ENCODE measurements around the gene MELK.

Gene MELK

GRCh38 chr9:36637491-36638270 lies 65.0 kb downstream of the MELK start:
- Histone ChIP-seq H3K27ac (ENCODE audit: low read depth, low read length) (no peak overlapping the region), H3K9me3 (ENCODE audit: control insufficient read depth, insufficient read depth, low read length) (no peaks in the 10 kb centered on the region), H4K20me1 (ENCODE audit: control insufficient read depth, insufficient read depth, low read depth, low read length) (peaks cover 6% of the 10 kb centered on the region; the same call in 1 of the 2 replicates), H3K27me3 (ENCODE audit: control insufficient read depth, low read length) (no peaks in the 10 kb centered on the region), H3K4me2 (ENCODE audit: low read length) (no peak overlapping the region), H3K9me2 (replicated peaks; ENCODE audit: control insufficient read depth, low read length) (no peaks in the 10 kb centered on the region), H3K4me1 (ENCODE audit: control insufficient read depth, low read length) (peaks cover 36% of the 10 kb centered on the region), H3K4me3 (ENCODE audit: low read length) (no peak overlapping the region), H3K79me2 (ENCODE audit: control insufficient read depth, low read length) (peaks cover 18% of the 10 kb centered on the region), H3F3A (ENCODE audit: control insufficient read depth, insufficient read depth) (peaks cover 5% of the 10 kb centered on the region; the same call in 1 of the 2 replicates), H3K36me3 (ENCODE audit: control insufficient read depth, low read length) (peaks cover 71% of the 10 kb centered on the region)
- TF ChIP-seq EZH2phosphoT487 (IDR thresholded peaks at IDR 0.05; ENCODE audit: borderline replicate concordance, low read length) (no peak), CTCF (IDR thresholded peaks at IDR 0.05; ENCODE audit: low read depth, low read length, poor library complexity, severe bottlenecking) (no peak)

- Histone ChIP-seq H3K4me3 (ENCODE audit: low read length) (peak overlapping the region; percentile 50), H3K4me2 (ENCODE audit: low read length) (peak overlapping the region; percentile 59), H3K79me2 (ENCODE audit: control insufficient read depth, low read length) (peaks cover 14% of the 10 kb centered on the region), H3F3A (ENCODE audit: control insufficient read depth, insufficient read depth) (peaks cover 4% of the 10 kb centered on the region; the same call in 1 of the 2 replicates), H3K27ac (ENCODE audit: low read depth, low read length) (peak overlapping the region; percentile 64), H3K4me1 (ENCODE audit: control insufficient read depth, low read length) (peaks cover 36% of the 10 kb centered on the region), H3K9me3 (ENCODE audit: control insufficient read depth, insufficient read depth, low read length) (no peaks in the 10 kb centered on the region), H3K9me2 (replicated peaks; ENCODE audit: control insufficient read depth, low read length) (no peaks in the 10 kb centered on the region), H3K27me3 (ENCODE audit: control insufficient read depth, low read length) (no peaks in the 10 kb centered on the region), H4K20me1 (ENCODE audit: control insufficient read depth, insufficient read depth, low read depth, low read length) (peaks cover 6% of the 10 kb centered on the region; the same call in 1 of the 2 replicates), H3K36me3 (ENCODE audit: control insufficient read depth, low read length) (peaks cover 76% of the 10 kb centered on the region)
- TF ChIP-seq CTCF (IDR thresholded peaks at IDR 0.05; ENCODE audit: low read depth, low read length, poor library complexity, severe bottlenecking) (no peak), EZH2phosphoT487 (IDR thresholded peaks at IDR 0.05; ENCODE audit: borderline replicate concordance, low read length) (no peak)
Observed at GRCh38 chr9:36640771-36641381, 68.2 kb downstream of the MELK start.

- Histone ChIP-seq H3K79me2 (ENCODE audit: control insufficient read depth, low read length) (peaks cover 14% of the 10 kb centered on the region), H3K9me2 (replicated peaks; ENCODE audit: control insufficient read depth, low read length) (no peaks in the 10 kb centered on the region), H3K9me3 (ENCODE audit: control insufficient read depth, insufficient read depth, low read length) (no peaks in the 10 kb centered on the region), H3K4me2 (ENCODE audit: low read length) (no peak overlapping the region), H3K4me3 (ENCODE audit: low read length) (no peak overlapping the region), H3K36me3 (ENCODE audit: control insufficient read depth, low read length) (peaks cover 75% of the 10 kb centered on the region), H3K27me3 (ENCODE audit: control insufficient read depth, low read length) (no peaks in the 10 kb centered on the region), H3K27ac (ENCODE audit: low read depth, low read length) (no peak overlapping the region), H4K20me1 (ENCODE audit: control insufficient read depth, insufficient read depth, low read depth, low read length) (peaks cover 6% of the 10 kb centered on the region; the same call in 1 of the 2 replicates), H3F3A (ENCODE audit: control insufficient read depth, insufficient read depth) (peaks cover 4% of the 10 kb centered on the region; the same call in 1 of the 2 replicates), H3K4me1 (ENCODE audit: control insufficient read depth, low read length) (peaks cover 36% of the 10 kb centered on the region)
- TF ChIP-seq EZH2phosphoT487 (IDR thresholded peaks at IDR 0.05; ENCODE audit: borderline replicate concordance, low read length) (no peak), CTCF (IDR thresholded peaks at IDR 0.05; ENCODE audit: low read depth, low read length, poor library complexity, severe bottlenecking) (no peak)
Observed at GRCh38 chr9:36642817-36643216, 70.1 kb downstream of the MELK start.

Data from DOHH2 (cell line).